AG04450 (cell line): ENCODE results near the gene BRCA1. TPM values are rescaled to one million over a fixed set of nuclear protein-coding genes. Genes with fewer than 3 reads are reported as not detected.
A peak's percentile ranks its signal among the peaks of the same experiment; 100 is the strongest.

Experiments
- CTCF ChIA-PET: fragments of 300-600, 350-600 bp; formaldehyde crosslinking; extraction: SDS; loops from one replicate; lab custom pipeline; 2022; ENCODE audit warnings: antibody characterized with exemption, inconsistent platforms; lab: Charles Lee
- POLR2A ChIA-PET: fragments of 350-600 bp; formaldehyde crosslinking; extraction: SDS; loops from one replicate; lab custom pipeline; 2021; ENCODE audit warnings: antibody characterized with exemption, inconsistent platforms; lab: Yijun Ruan, JAX
- DNase-seq: peaks from one replicate; pipeline ENCODE4 v3.0.0-alpha.2; 2011; ENCODE audit warnings: low read depth, low spot score
- H3K27ac ChIP-seq: one replicate; pipeline ENCODE4 v1.5.1; 2012; ENCODE audit warnings: low read depth, low read length, control low read depth
- H3K27me3 ChIP-seq: one replicate; pipeline ENCODE4 v1.6.0; 2012; ENCODE audit warnings: low read length; ENCODE audit not compliant: control insufficient read depth, insufficient read depth
- H3K4me3 ChIP-seq: 2 replicates; pipeline ENCODE4 v1.5.1; 2011; ENCODE audit warnings: mild to moderate bottlenecking, low read depth, low read length, control low read depth
- H3K9me3 ChIP-seq: 2 replicates; pipeline ENCODE4 v1.5.1; 2012; ENCODE audit warnings: low read length; ENCODE audit not compliant: control insufficient read depth, insufficient read depth
- polyA plus RNA-seq: library from polyadenylated mRNA; depleted of rRNA; stranded (reverse); fragments of >200 nt; gene quantifications from 2 replicates; pipeline ENCODE4 v1.2.3, GENCODE V29; 2011
- TF ChIP-seq, protein P1 (sequence below): IDR thresholded peaks from 2 replicates; pipeline ENCODE4 v1.5.1; 2011; ENCODE audit warnings: low read depth, low read length, control low read depth, inconsistent platforms

BRCA1 gene
- polyA plus RNA-seq, 1 experiment, result 8.1 TPM

DNA sequence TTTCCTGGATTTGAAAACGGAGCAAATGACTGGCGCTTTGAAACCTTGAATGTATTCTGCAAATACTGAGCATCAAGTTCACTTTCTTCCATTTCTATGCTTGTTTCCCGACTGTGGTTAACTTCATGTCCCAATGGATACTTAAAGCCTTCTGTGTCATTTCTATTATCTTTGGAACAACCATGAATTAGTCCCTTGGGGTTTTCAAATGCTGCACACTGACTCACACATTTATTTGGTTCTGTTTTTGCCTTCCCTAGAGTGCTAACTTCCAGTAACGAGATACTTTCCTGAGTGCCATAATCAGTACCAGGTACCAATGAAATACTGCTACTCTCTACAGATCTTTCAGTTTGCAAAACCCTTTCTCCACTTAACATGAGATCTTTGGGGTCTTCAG lies 32.3 kb downstream of the BRCA1 start:
- DNase-seq, result no peak
- H3K27ac ChIP-seq, result no peak overlapping the region
- POLR2A ChIA-PET, result no interaction called here
- CTCF ChIA-PET, result no interaction called here
- TF ChIP-seq, protein P1, sequence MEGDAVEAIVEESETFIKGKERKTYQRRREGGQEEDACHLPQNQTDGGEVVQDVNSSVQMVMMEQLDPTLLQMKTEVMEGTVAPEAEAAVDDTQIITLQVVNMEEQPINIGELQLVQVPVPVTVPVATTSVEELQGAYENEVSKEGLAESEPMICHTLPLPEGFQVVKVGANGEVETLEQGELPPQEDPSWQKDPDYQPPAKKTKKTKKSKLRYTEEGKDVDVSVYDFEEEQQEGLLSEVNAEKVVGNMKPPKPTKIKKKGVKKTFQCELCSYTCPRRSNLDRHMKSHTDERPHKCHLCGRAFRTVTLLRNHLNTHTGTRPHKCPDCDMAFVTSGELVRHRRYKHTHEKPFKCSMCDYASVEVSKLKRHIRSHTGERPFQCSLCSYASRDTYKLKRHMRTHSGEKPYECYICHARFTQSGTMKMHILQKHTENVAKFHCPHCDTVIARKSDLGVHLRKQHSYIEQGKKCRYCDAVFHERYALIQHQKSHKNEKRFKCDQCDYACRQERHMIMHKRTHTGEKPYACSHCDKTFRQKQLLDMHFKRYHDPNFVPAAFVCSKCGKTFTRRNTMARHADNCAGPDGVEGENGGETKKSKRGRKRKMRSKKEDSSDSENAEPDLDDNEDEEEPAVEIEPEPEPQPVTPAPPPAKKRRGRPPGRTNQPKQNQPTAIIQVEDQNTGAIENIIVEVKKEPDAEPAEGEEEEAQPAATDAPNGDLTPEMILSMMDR, result no peak
- no peaks in the 10 kb centered on the region for H3K27me3 ChIP-seq
- H3K9me3 ChIP-seq, result no peaks in the 10 kb centered on the region
- no peak overlapping the region for H3K4me3 ChIP-seq

DNA sequence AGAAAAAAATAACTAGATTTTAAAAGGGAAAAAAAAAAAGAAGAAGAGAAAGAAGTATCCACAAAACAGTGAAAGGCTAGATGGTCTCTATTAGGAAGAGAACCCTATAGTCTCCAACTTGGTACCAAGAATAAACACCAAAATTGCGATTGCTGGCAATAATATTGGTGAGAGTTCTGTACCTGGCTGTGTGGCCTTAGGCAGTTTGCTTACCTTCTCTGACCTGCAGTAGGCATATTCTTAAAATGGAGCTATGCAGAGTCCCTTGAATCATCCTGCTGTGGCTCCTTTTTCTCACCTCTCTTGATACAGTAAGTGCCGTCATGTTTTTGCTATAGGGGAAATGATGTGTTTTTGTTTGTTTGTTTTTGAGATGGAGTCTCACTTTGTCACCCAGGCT lies 35.1 kb downstream of the BRCA1 start:
- POLR2A ChIA-PET, result no interaction called here

DNA sequence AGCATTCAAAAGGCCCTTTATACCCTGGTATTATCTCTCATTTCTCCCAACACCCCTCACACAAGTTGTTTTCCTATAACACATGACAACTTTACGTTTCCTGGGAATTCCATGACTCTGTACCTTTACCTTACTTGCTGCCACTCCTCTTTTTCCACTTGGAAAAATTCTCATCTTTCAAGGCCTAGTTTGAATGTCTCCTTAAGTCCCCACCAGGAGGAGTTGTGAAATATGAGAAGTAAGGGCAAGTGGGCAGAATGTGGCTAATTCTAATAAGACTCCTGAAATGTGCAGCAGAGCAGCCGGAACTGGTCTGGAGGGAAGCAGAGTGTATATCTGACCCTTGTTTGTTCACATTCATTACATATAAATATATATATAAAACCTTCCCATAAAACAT lies 39.7 kb downstream of the BRCA1 start:
- no peaks in the 10 kb centered on the region for H3K9me3 ChIP-seq
- H3K27me3 ChIP-seq, result no peaks in the 10 kb centered on the region
- H3K4me3 ChIP-seq, result no peak overlapping the region
- POLR2A ChIA-PET, result no interaction called here
- DNase-seq, result no peak
- H3K27ac ChIP-seq, result no peak overlapping the region
- CTCF ChIA-PET, result no interaction called here
- TF ChIP-seq, protein P1, result peak; percentile 29

More for the DNA sequence above, 35.1 kb downstream of the BRCA1 start:
- Histone ChIP-seq H3K27me3 (no peaks in the 10 kb centered on the region), H3K9me3 (no peaks in the 10 kb centered on the region), H3K27ac (no peak overlapping the region), H3K4me3 (no peak overlapping the region)
- CTCF ChIA-PET, result no interaction called here
- TF ChIP-seq, protein P1, result no peak
- no peak for DNase-seq

DNA sequence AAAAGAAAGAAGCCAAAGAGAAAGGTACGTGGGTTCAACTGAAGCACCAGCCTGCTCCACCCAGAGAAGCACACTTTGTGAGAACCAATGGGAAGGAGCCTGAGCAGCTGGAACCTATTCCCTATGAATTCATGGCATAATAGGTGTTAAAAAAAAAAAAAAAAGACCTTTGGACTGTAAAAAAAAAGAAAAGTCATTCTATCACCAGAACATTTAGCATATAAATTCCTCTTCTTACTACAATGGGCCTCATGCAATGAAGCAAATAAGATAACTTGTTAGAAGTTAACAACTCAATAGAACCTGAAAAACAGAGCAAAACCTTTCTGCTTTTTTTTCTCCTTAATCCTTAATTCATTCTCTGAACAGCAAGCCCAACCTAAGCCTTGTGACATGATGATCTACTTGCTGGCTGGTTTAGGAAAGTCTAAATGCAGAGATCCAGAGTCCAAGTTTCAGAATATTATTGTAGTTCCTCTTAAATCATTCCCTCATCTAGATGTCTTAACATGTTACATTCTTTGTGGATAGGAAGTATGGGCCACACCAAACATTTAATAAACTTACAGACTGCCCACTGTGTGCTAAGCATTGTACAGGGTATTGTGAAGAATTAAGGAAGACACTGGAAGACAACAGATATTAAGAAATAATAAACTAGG lies 45.4 kb downstream of the BRCA1 start:
- DNase-seq, result no peak
- TF ChIP-seq, protein P1, result no peak
- POLR2A ChIA-PET, result no interaction called here
- Histone ChIP-seq H3K9me3 (no peaks in the 10 kb centered on the region), H3K4me3 (no peak overlapping the region), H3K27me3 (no peaks in the 10 kb centered on the region), H3K27ac (no peak overlapping the region)
- CTCF ChIA-PET, result no interaction called here

DNA sequence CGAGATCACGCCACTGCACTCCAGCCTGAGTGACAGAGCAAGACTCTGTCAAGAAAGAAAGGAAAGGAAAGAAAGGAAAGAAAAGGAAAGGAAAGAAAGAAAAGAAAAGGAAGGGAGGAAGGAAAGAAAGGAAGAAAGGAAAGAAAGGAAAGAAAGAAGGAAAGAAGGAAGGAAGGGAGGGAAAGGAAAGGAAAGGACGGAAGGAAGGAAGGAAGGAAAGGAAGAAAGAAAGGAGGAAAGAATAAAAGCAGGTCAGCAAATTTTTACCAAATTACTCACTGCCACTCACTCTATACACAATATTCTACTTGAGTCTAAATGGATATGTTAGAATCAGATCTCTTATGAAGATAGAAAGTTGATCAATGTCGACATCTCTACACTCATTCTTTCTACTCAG lies 50.3 kb downstream of the BRCA1 start:
- TF ChIP-seq, protein P1, result no peak
- no peaks in the 10 kb centered on the region for H3K9me3 ChIP-seq
- no peaks in the 10 kb centered on the region for H3K27me3 ChIP-seq
- H3K4me3 ChIP-seq, result no peak overlapping the region
- no peak for DNase-seq
- ChIA-PET POLR2A (no interaction called here), CTCF (no interaction called here)
- H3K27ac ChIP-seq, result no peak overlapping the region
